22Rv1 (cell line): ENCODE data around the gene BMERB1.

Source experiments
- ZFX ChIP-seq: fragments of 450-650 bp; IDR thresholded peaks from 2 replicates; pipeline ENCODE4 v1.6.1; 2017; ENCODE audit warnings: antibody characterized with exemption, borderline replicate concordance
- TF ChIP-seq, protein P1 (sequence below): fragments of 450-650 bp; IDR thresholded peaks from 2 replicates; pipeline ENCODE4 v1.5.1; 2017; ENCODE audit warnings: mild to moderate bottlenecking

DNA sequence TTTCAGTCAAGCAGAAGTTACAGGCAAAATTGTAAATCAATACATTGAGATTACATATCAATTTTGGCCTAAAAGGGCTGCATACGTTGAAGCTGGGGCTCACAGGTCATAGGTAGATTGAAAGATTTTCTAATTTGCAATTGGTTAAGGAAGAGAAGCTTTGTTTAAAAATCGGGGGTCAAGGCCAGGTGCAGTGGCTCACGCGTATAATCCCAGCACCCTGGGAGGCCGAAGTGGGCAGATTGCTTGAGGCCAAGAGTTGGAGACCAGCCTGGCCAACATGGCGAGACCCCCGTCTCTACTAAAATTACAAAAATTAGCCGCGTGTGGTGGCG, 140.2 kb downstream of the BMERB1 start:
- TF ChIP-seq, protein P1, sequence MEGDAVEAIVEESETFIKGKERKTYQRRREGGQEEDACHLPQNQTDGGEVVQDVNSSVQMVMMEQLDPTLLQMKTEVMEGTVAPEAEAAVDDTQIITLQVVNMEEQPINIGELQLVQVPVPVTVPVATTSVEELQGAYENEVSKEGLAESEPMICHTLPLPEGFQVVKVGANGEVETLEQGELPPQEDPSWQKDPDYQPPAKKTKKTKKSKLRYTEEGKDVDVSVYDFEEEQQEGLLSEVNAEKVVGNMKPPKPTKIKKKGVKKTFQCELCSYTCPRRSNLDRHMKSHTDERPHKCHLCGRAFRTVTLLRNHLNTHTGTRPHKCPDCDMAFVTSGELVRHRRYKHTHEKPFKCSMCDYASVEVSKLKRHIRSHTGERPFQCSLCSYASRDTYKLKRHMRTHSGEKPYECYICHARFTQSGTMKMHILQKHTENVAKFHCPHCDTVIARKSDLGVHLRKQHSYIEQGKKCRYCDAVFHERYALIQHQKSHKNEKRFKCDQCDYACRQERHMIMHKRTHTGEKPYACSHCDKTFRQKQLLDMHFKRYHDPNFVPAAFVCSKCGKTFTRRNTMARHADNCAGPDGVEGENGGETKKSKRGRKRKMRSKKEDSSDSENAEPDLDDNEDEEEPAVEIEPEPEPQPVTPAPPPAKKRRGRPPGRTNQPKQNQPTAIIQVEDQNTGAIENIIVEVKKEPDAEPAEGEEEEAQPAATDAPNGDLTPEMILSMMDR = no peak
- TF ChIP-seq ZFX = no peak
